MM.1S (cell line): ENCODE results near the gene ARID4B.

Source experiments
- DNase-seq: peaks from one replicate; pipeline ENCODE4 v3.0.0-alpha.2; 2015
- H2AFZ ChIP-seq: fragments of 300-600 bp; sonication (generic); 2 replicates; pipeline ENCODE4 v1.6.0; 2016; ENCODE audit warnings: antibody characterized with exemption, low read length
- H3F3A ChIP-seq: fragments of 300-600 bp; sonication (generic); 2 replicates; pipeline ENCODE4 v1.6.1; 2016; ENCODE audit warnings: mild to moderate bottlenecking, antibody characterized with exemption, low read length, moderate library complexity, mixed read lengths; ENCODE audit not compliant: insufficient read depth
- H3K27ac ChIP-seq: fragments of 300-600 bp; sonication (generic); 2 replicates; pipeline ENCODE4 v1.5.1; 2016; ENCODE audit warnings: mild to moderate bottlenecking, low read length
- H3K27me3 ChIP-seq: fragments of 300-600 bp; sonication (generic); replicated peaks from 2 replicates; pipeline ENCODE4 v1.6.0; 2016; ENCODE audit warnings: low read length; ENCODE audit not compliant: insufficient read depth
- H3K36me3 ChIP-seq: fragments of 300-600 bp; sonication (generic); replicated peaks from 2 replicates; pipeline ENCODE4 v1.6.1; 2016; ENCODE audit warnings: mild to moderate bottlenecking, low read length, mixed read lengths; ENCODE audit not compliant: insufficient read depth
- H3K4me1 ChIP-seq: fragments of 300-600 bp; sonication (generic); 2 replicates; pipeline ENCODE4 v1.6.1; 2016; ENCODE audit warnings: low read length, mixed read lengths
- H3K4me2 ChIP-seq: fragments of 300-600 bp; sonication (generic); 2 replicates; pipeline ENCODE4 v1.6.0; 2016; ENCODE audit warnings: low read depth, low read length
- H3K4me3 ChIP-seq: fragments of 300-600 bp; sonication (generic); 2 replicates; pipeline ENCODE4 v1.5.1; 2016; ENCODE audit warnings: low read length, mixed read lengths
- H3K79me2 ChIP-seq: fragments of 300-600 bp; sonication (generic); 2 replicates; pipeline ENCODE4 v1.6.1; 2016; ENCODE audit warnings: mixed run types, low read length, mixed read lengths
- H3K9ac ChIP-seq: fragments of 300-600 bp; sonication (generic); 2 replicates; pipeline ENCODE4 v1.6.1; 2016; ENCODE audit warnings: low read length, mixed read lengths
- H3K9me2 ChIP-seq: fragments of 300-600 bp; sonication (generic); replicated peaks from 2 replicates; pipeline ENCODE4 v1.6.1; 2016; ENCODE audit warnings: mild to moderate bottlenecking, low read length, mixed read lengths; ENCODE audit not compliant: insufficient read depth
- H3K9me3 ChIP-seq: fragments of 300-600 bp; sonication (generic); replicated peaks from 2 replicates; pipeline ENCODE4 v1.6.1; 2016; ENCODE audit warnings: mild to moderate bottlenecking, low read length, mixed read lengths; ENCODE audit not compliant: insufficient read depth
- H4K20me1 ChIP-seq: fragments of 300-600 bp; sonication (generic); 2 replicates; pipeline ENCODE4 v1.6.1; 2016; ENCODE audit warnings: mild to moderate bottlenecking, low read length, moderate library complexity, mixed read lengths; ENCODE audit not compliant: insufficient read depth
- CTCF ChIP-seq: fragments of 300-600 bp; sonication (generic); IDR thresholded peaks from 2 replicates; pipeline ENCODE4 v1.5.1; 2016; ENCODE audit warnings: antibody characterized with exemption, low read length, mixed read lengths
- EZH2 ChIP-seq: fragments of 300-600 bp; sonication (generic); optimal IDR thresholded peaks from 2 replicates; pipeline ENCODE3; 2017; ENCODE audit warnings: low read depth, mild to moderate bottlenecking, antibody characterized with exemption, low read length, mixed read lengths
- EZH2phosphoT487 ChIP-seq: fragments of 300-600 bp; sonication (generic); IDR thresholded peaks from 2 replicates; pipeline ENCODE4 v1.6.1; 2018; ENCODE audit warnings: antibody characterized with exemption, low read length

The ARID4B gene

GRCh38 chr1:235299169-235299858 lies 28.7 kb downstream of the ARID4B start:
- no peak overlapping the region for H3K27ac ChIP-seq
- no peak overlapping the region for H3K9ac ChIP-seq
- no peaks in the 10 kb centered on the region for H3K27me3 ChIP-seq
- no peak for DNase-seq
- no peak overlapping the region for H2AFZ ChIP-seq
- H3K9me3 ChIP-seq = no peaks in the 10 kb centered on the region
- no peaks in the 10 kb centered on the region for H3F3A ChIP-seq
- H3K79me2 ChIP-seq = peaks cover 94% of the 10 kb centered on the region
- H3K9me2 ChIP-seq = no peaks in the 10 kb centered on the region
- no peak overlapping the region for H3K4me2 ChIP-seq
- H3K4me3 ChIP-seq = no peak overlapping the region
- no peaks in the 10 kb centered on the region for H3K36me3 ChIP-seq
- H4K20me1 ChIP-seq = 0 out of 2 replicates have a peak, but pooled peaks cover 7% of the 10 kb centered on the region
- TF ChIP-seq EZH2phosphoT487 (no peak), EZH2 (no peak), CTCF (no peak)
- H3K4me1 ChIP-seq = peaks cover 7% of the 10 kb centered on the region; the same call in 1 of the 2 replicates

GRCh38 chr1:235298758-235299157 lies 29.2 kb downstream of the ARID4B start:
- Histone ChIP-seq H2AFZ (no peak overlapping the region), H3K27ac (no peak overlapping the region), H3F3A (no peaks in the 10 kb centered on the region), H3K4me2 (no peak overlapping the region), H3K9me2 (no peaks in the 10 kb centered on the region), H3K79me2 (peaks cover 93% of the 10 kb centered on the region), H4K20me1 (peaks cover 7% of the 10 kb centered on the region; the same call in 1 of the 2 replicates), H3K9me3 (no peaks in the 10 kb centered on the region), H3K4me3 (no peak overlapping the region), H3K36me3 (no peaks in the 10 kb centered on the region), H3K4me1 (peaks cover 7% of the 10 kb centered on the region; the same call in 1 of the 2 replicates), H3K27me3 (no peaks in the 10 kb centered on the region), H3K9ac (no peak overlapping the region)
- no peak for TF ChIP-seq CTCF
- no peak for TF ChIP-seq EZH2
- no peak for TF ChIP-seq EZH2phosphoT487
- DNase-seq = no peak

GRCh38 chr1:235297579-235297978 lies 30.4 kb downstream of the ARID4B start:
- H3K79me2 ChIP-seq = peaks cover 93% of the 10 kb centered on the region
- no peaks in the 10 kb centered on the region for H3K27me3 ChIP-seq
- H3K4me3 ChIP-seq = no peak overlapping the region
- no peak overlapping the region for H3K27ac ChIP-seq
- DNase-seq = peak; percentile 37
- H4K20me1 ChIP-seq = peaks cover 17% of the 10 kb centered on the region; the same call in 1 of the 2 replicates
- H3F3A ChIP-seq = no peaks in the 10 kb centered on the region
- no peak overlapping the region for H3K9ac ChIP-seq
- H3K9me2 ChIP-seq = no peaks in the 10 kb centered on the region
- TF ChIP-seq EZH2 (no peak), CTCF (no peak), EZH2phosphoT487 (no peak)
- no peaks in the 10 kb centered on the region for H3K36me3 ChIP-seq
- H3K9me3 ChIP-seq = no peaks in the 10 kb centered on the region
- H3K4me1 ChIP-seq = peaks cover 7% of the 10 kb centered on the region; the same call in 1 of the 2 replicates
- H3K4me2 ChIP-seq = no peak overlapping the region
- H2AFZ ChIP-seq = no peak overlapping the region
